Adrenal gland (tissue), 5 donors: ENCODE measurements around the gene RNFT2.

Experiments used
- POLR2A ChIP-seq, 2 donors: fragments of 450-650 bp; IDR thresholded peaks; one replicate each; pipeline ENCODE4 v1.6.1; 2017; ENCODE audit warnings: antibody characterized with exemption in 2 of 2, mild to moderate bottlenecking in 2 of 2, moderate library complexity in 1 of 2
- TF ChIP-seq, protein P1 (sequence below), 6 experiments: fragments of 450-650 bp in 4 of 6; fragments of 200-600 bp in 2 of 6; sonication (generic) in 1 of 6; IDR thresholded peaks; 1 replicate in 5 of 6; 2 replicates in 1 of 6; pipeline versions ENCODE4 v1.5.1 to v1.8.0; 2016 to 2021; ENCODE audit warnings: antibody characterized with exemption in 6 of 6, mild to moderate bottlenecking in 2 of 6, moderate library complexity in 1 of 6
- donor health status: DM: no; HTN: no; CAD: no.

- TF ChIP-seq, protein P1, sequence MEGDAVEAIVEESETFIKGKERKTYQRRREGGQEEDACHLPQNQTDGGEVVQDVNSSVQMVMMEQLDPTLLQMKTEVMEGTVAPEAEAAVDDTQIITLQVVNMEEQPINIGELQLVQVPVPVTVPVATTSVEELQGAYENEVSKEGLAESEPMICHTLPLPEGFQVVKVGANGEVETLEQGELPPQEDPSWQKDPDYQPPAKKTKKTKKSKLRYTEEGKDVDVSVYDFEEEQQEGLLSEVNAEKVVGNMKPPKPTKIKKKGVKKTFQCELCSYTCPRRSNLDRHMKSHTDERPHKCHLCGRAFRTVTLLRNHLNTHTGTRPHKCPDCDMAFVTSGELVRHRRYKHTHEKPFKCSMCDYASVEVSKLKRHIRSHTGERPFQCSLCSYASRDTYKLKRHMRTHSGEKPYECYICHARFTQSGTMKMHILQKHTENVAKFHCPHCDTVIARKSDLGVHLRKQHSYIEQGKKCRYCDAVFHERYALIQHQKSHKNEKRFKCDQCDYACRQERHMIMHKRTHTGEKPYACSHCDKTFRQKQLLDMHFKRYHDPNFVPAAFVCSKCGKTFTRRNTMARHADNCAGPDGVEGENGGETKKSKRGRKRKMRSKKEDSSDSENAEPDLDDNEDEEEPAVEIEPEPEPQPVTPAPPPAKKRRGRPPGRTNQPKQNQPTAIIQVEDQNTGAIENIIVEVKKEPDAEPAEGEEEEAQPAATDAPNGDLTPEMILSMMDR (IDR thresholded peaks at IDR 0.05): no peak
- no peak for TF ChIP-seq POLR2A (IDR thresholded peaks at IDR 0.05)
Observed at GRCh38 chr12:116759783-116760621, 21.9 kb downstream of the RNFT2 start.
